Measurements from ENCODE around the gene PTPN1. TPM values are rescaled to one million over a fixed set of nuclear protein-coding genes. Genes with fewer than 3 reads are reported as not detected.
"Not testable (repeated sequence)": the region's sequence is repeated elsewhere in the genome, so short reads cannot be mapped to it uniquely, and the experiment has no call there.

PTPN1 gene
- total RNA-seq, 1 experiment from 2014 or later, result 65.2 TPM

DNA sequence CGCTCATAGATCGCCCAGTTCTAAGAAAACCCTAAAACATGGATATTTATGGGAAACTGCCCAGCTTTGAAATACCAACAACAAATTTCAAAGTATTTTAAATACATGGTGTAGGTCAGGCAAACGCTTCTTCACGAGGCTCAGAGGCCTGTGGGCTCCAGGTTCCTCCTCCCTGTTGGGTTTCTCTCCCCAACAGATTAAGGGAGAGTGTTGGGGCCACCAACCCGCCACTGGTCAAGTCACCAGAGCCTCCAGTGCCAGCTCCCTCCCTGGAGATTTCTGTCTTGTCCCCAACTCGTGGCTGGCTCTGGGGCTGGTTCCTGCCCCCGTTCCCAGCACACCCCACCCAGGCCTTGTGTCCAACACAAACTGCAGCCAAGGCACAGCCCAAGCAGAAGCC, 87.9 kb downstream of the PTPN1 start:
- Mint-ChIP-seq H3K4me1 (ENCODE audit: low read depth, unreplicated experiment) (peaks cover 6% of the 10 kb centered on the region), H3K4me3 (ENCODE audit: unreplicated experiment) (no peak overlapping the region), H3K27ac (ENCODE audit: unreplicated experiment) (no peak overlapping the region), H3K36me3 (ENCODE audit: insufficient read depth, unreplicated experiment) (peaks cover 37% of the 10 kb centered on the region), H3K27me3 (ENCODE audit: insufficient read depth, unreplicated experiment) (no peaks in the 10 kb centered on the region), H3K9me3 (ENCODE audit: unreplicated experiment) (no peaks in the 10 kb centered on the region)
- no peaks in the 10 kb centered on the region for H3K9me3 ChIP-seq
- no peaks in the 10 kb centered on the region for H3K27me3 ChIP-seq (replicated peaks; ENCODE audit: control insufficient read depth, insufficient read depth, low read length)
- H3K36me3 ChIP-seq (ENCODE audit: control insufficient read depth, insufficient read depth, low read length), result no peaks in the 10 kb centered on the region
- POLR2A ChIA-PET, result no interaction called here
- CTCF ChIA-PET, result interaction anchor here (0.8 kb wide), 1 partner anchor 11 kb away, joined by 4 read pairs; no protein-coding TSS in a partner anchor
- intact Hi-C loops (cut with micrococcal nuclease; ENCODE audit: unreplicated experiment), result no loop called here
- TF ChIP-seq, protein P1, sequence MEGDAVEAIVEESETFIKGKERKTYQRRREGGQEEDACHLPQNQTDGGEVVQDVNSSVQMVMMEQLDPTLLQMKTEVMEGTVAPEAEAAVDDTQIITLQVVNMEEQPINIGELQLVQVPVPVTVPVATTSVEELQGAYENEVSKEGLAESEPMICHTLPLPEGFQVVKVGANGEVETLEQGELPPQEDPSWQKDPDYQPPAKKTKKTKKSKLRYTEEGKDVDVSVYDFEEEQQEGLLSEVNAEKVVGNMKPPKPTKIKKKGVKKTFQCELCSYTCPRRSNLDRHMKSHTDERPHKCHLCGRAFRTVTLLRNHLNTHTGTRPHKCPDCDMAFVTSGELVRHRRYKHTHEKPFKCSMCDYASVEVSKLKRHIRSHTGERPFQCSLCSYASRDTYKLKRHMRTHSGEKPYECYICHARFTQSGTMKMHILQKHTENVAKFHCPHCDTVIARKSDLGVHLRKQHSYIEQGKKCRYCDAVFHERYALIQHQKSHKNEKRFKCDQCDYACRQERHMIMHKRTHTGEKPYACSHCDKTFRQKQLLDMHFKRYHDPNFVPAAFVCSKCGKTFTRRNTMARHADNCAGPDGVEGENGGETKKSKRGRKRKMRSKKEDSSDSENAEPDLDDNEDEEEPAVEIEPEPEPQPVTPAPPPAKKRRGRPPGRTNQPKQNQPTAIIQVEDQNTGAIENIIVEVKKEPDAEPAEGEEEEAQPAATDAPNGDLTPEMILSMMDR (IDR thresholded peaks at IDR 0.05; ENCODE audit: insufficient read depth in 1 of 2, low read depth in 1 of 2, low read length in 1 of 2, severe bottlenecking in 1 of 2, unreplicated experiment in 1 of 2), result no peak
- H3K4me1 ChIP-seq, result no peaks in the 10 kb centered on the region
- BruUV-seq (replicated peaks), result no TSS peak
- no peak for DNase-seq
- no peak overlapping the region for H3K4me3 ChIP-seq (ENCODE audit: low read depth, low read length)

- H3K27ac Mint-ChIP-seq (ENCODE audit: unreplicated experiment), result not testable (repeated sequence)
Measured at GRCh38 chr20:50598768-50599167, 88.6 kb downstream of the PTPN1 start.

DNA sequence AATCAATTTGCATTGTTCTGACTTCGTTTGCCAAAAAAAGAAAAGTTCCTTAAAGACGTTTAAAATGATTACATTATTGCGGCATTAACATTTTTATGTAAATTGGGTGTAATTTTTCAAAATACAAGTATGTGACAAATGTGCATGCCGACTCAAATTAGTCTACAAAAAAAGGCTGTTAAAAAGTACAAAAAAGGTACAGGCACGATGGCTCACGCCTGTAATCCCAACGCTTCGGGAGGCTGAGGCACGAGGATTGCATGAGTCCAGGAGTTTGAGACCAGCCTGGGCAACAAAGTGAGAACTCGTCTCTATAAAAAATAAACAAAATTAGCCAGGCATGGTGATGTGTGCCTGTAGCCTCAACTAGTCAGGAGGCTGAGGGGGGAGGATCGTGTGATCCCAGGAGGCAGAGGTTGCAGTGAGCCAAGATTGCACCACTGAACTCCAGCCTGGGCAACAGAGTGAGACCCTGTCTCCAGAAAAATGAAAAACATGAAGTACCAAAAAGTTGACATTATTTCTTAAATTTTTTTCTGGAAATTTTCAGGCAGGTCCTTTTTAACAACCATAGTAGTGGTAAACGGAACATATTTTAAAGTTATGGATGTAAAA, 90.2 kb downstream of the PTPN1 start:
- no peak overlapping the region for H3K27ac Mint-ChIP-seq (ENCODE audit: unreplicated experiment)
- TF ChIP-seq, protein P1 (IDR thresholded peaks at IDR 0.05; ENCODE audit: insufficient read depth in 1 of 2, low read depth in 1 of 2, low read length in 1 of 2, severe bottlenecking in 1 of 2, unreplicated experiment in 1 of 2), result no peak
- H3K4me1 Mint-ChIP-seq (ENCODE audit: low read depth, unreplicated experiment), result peaks cover 6% of the 10 kb centered on the region
- no peaks in the 10 kb centered on the region for H3K36me3 ChIP-seq (ENCODE audit: control insufficient read depth, insufficient read depth, low read length)
- intact Hi-C loops (cut with micrococcal nuclease; ENCODE audit: unreplicated experiment), result no loop called here
- no peaks in the 10 kb centered on the region for H3K27me3 ChIP-seq (replicated peaks; ENCODE audit: control insufficient read depth, insufficient read depth, low read length)
- no peak for DNase-seq
- H3K4me1 ChIP-seq, result no peaks in the 10 kb centered on the region
- peaks cover 18% of the 10 kb centered on the region for H3K36me3 Mint-ChIP-seq (ENCODE audit: insufficient read depth, unreplicated experiment)
- ChIA-PET CTCF (interaction anchor here (1.0 kb wide), 1 partner anchor 113 kb away, joined by 5 read pairs; no protein-coding TSS in a partner anchor), POLR2A (no interaction called here)
- H3K4me3 Mint-ChIP-seq (ENCODE audit: unreplicated experiment), result no peak overlapping the region
- H3K27me3 Mint-ChIP-seq (ENCODE audit: insufficient read depth, unreplicated experiment), result no peaks in the 10 kb centered on the region
- no peaks in the 10 kb centered on the region for H3K9me3 ChIP-seq
- no peak overlapping the region for H3K4me3 ChIP-seq (ENCODE audit: low read depth, low read length)
- no peaks in the 10 kb centered on the region for H3K9me3 Mint-ChIP-seq (ENCODE audit: unreplicated experiment)
- BruUV-seq (replicated peaks), result no TSS peak

More at GRCh38 chr20:50598768-50599167, 88.6 kb downstream of the PTPN1 start:
- H3K4me1 ChIP-seq; intact Hi-C loops (cut with micrococcal nuclease; ENCODE audit: unreplicated experiment); H3K4me3 Mint-ChIP-seq (ENCODE audit: unreplicated experiment); H3K4me1 Mint-ChIP-seq (ENCODE audit: low read depth, unreplicated experiment); DNase-seq; H3K9me3 ChIP-seq; H3K27me3 Mint-ChIP-seq (ENCODE audit: insufficient read depth, unreplicated experiment); H3K4me3 ChIP-seq (ENCODE audit: low read depth, low read length); H3K9me3 Mint-ChIP-seq (ENCODE audit: unreplicated experiment); POLR2A ChIA-PET; H3K27me3 ChIP-seq (replicated peaks; ENCODE audit: control insufficient read depth, insufficient read depth, low read length); H3K36me3 ChIP-seq (ENCODE audit: control insufficient read depth, insufficient read depth, low read length); BruUV-seq (replicated peaks): not testable (repeated sequence)
- H3K36me3 Mint-ChIP-seq (ENCODE audit: insufficient read depth, unreplicated experiment), result peaks cover 32% of the 10 kb centered on the region
- CTCF ChIA-PET, result interaction anchor here (0.7 to 1.3 kb wide), 5 partner anchors 11 to 196 kb away, joined by 3 to 7 read pairs (median 4); partner anchors contain the start of gene BCAS4

Data from Caco-2 (cell line).